ENCODE data around the gene ABO. TPM values are rescaled to one million over a fixed set of nuclear protein-coding genes. Genes with fewer than 3 reads are reported as not detected.
"Not testable (repeated sequence)": the region's sequence is repeated elsewhere in the genome, so short reads cannot be mapped to it uniquely, and the experiment has no call there.

ABO gene
- total RNA-seq, 2 donors from 2014 or later = 0.35 to 1.2 TPM

DNA sequence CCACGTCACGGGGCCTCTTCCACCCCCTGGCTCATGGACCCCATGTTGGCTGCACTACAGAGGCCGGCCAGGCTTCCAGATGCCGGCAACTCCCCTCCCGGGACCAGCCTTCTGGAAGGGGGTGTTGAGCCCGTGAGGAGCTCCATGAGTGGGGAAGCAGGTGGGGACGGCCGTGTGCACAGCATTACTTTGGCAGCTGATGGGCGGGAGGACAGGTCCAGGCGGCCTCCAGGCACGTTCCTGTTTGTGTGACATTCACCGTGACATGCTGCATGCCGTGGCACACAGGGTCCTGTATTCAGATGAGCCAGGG, 29.1 kb upstream of the ABO start:
- Histone ChIP-seq H3K27me3 (ENCODE audit: control insufficient read depth, insufficient read depth, low read length, poor library complexity, severe bottlenecking) (no peaks in the 10 kb centered on the region), H3K9me3 (ENCODE audit: control insufficient read depth, low read length) (no peaks in the 10 kb centered on the region), H3K9ac (ENCODE audit: extremely low read depth, low read length, poor library complexity, severe bottlenecking) (no peak overlapping the region), H3K4me3 (ENCODE audit: low read length) (no peak overlapping the region), H3K27ac (ENCODE audit: low read depth, low read length) (no peak overlapping the region), H3K4me1 (ENCODE audit: control insufficient read depth, insufficient read depth, low read length) (no peaks in the 10 kb centered on the region), H3K36me3 (ENCODE audit: control insufficient read depth, insufficient read depth, low read length) (no peaks in the 10 kb centered on the region)
- Mint-ChIP-seq H3K9me3 (peaks cover 3% of the 10 kb centered on the region), H3K4me3 (no peak overlapping the region), H3K27ac (no peak overlapping the region), H3K27me3 (ENCODE audit: insufficient read depth) (peaks cover 15% of the 10 kb centered on the region), H3K4me1 (no peaks in the 10 kb centered on the region), H3K36me3 (ENCODE audit: low read depth) (no peaks in the 10 kb centered on the region)
- WGBS, 2 experiments (ENCODE audit: insufficient coverage in 1 of 2, insufficient read length in 1 of 2) = 83 to 92% methylated on average over 10 to 13 of the region's 13 CpGs
- DNase-seq = no peak
- TF ChIP-seq, protein P1, sequence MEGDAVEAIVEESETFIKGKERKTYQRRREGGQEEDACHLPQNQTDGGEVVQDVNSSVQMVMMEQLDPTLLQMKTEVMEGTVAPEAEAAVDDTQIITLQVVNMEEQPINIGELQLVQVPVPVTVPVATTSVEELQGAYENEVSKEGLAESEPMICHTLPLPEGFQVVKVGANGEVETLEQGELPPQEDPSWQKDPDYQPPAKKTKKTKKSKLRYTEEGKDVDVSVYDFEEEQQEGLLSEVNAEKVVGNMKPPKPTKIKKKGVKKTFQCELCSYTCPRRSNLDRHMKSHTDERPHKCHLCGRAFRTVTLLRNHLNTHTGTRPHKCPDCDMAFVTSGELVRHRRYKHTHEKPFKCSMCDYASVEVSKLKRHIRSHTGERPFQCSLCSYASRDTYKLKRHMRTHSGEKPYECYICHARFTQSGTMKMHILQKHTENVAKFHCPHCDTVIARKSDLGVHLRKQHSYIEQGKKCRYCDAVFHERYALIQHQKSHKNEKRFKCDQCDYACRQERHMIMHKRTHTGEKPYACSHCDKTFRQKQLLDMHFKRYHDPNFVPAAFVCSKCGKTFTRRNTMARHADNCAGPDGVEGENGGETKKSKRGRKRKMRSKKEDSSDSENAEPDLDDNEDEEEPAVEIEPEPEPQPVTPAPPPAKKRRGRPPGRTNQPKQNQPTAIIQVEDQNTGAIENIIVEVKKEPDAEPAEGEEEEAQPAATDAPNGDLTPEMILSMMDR (conservative IDR thresholded peaks at IDR 0.05) = no peak

DNA sequence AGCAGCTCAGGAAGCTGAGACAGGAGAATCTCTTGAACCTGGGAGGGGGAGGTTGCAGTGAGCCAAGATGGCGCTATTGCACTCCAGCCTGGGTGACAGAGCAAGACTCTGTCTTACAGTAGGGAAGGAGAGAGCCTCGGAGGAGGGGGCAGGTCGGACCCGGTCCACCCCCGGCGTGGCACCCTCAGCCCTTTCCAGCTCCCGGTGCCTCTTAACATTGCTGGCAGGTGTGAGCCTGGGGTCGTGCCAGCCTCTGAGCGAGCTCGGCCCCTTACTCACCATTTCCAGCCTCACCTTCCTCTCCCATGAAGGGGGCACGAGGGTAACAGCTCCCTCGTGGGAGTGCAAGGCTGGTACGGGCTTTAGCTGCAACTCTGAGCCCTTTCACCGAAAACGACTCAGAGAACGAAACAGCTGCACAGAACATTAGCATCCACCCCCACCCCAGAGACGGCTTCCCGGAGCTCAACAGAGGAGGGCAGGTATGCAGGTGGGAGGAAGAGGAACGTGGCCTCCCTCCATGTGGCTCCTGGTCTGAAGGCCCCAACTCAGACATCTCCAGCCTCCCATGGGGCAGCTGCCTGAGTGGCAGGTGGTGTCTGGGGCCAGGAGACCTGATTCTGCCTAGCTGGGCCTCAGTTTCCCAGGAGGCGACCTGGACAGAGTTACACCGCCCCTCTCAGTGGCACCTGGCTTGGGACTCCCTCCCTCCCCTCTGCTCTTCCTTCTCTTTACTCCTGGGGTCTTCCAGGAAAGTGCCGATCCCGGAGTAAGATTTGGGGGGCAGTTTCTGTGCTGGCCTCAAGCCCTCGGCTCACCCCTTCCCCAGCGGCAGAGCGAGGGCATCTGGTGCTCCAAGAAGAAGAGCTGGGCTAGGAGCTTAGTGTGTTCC, 28.5 kb upstream of the ABO start:
- no peaks in the 10 kb centered on the region for H3K36me3 ChIP-seq (ENCODE audit: control insufficient read depth, insufficient read depth, low read length)
- peaks cover 14% of the 10 kb centered on the region for H3K27me3 Mint-ChIP-seq (ENCODE audit: insufficient read depth)
- no peaks in the 10 kb centered on the region for H3K27me3 ChIP-seq (ENCODE audit: control insufficient read depth, insufficient read depth, low read length, poor library complexity, severe bottlenecking)
- no peaks in the 10 kb centered on the region for H3K36me3 Mint-ChIP-seq (ENCODE audit: low read depth)
- H3K27ac ChIP-seq (ENCODE audit: low read depth, low read length) = no peak overlapping the region
- no peaks in the 10 kb centered on the region for H3K4me1 Mint-ChIP-seq
- WGBS, 2 experiments (ENCODE audit: insufficient coverage in 1 of 2, insufficient read length in 1 of 2) = 84 to 85% methylated on average over 13 to 26 of the region's 26 CpGs
- no peak overlapping the region for H3K9ac ChIP-seq (ENCODE audit: extremely low read depth, low read length, poor library complexity, severe bottlenecking)
- TF ChIP-seq, protein P1 (conservative IDR thresholded peaks at IDR 0.05) = no peak
- H3K9me3 Mint-ChIP-seq = no peaks in the 10 kb centered on the region
- H3K27ac Mint-ChIP-seq = no peak overlapping the region
- no peaks in the 10 kb centered on the region for H3K9me3 ChIP-seq (ENCODE audit: control insufficient read depth, low read length)
- H3K4me1 ChIP-seq (ENCODE audit: control insufficient read depth, insufficient read depth, low read length) = no peaks in the 10 kb centered on the region
- DNase-seq = no peak
- H3K4me3 ChIP-seq (ENCODE audit: low read length) = no peak overlapping the region
- H3K4me3 Mint-ChIP-seq = no peak overlapping the region

DNA sequence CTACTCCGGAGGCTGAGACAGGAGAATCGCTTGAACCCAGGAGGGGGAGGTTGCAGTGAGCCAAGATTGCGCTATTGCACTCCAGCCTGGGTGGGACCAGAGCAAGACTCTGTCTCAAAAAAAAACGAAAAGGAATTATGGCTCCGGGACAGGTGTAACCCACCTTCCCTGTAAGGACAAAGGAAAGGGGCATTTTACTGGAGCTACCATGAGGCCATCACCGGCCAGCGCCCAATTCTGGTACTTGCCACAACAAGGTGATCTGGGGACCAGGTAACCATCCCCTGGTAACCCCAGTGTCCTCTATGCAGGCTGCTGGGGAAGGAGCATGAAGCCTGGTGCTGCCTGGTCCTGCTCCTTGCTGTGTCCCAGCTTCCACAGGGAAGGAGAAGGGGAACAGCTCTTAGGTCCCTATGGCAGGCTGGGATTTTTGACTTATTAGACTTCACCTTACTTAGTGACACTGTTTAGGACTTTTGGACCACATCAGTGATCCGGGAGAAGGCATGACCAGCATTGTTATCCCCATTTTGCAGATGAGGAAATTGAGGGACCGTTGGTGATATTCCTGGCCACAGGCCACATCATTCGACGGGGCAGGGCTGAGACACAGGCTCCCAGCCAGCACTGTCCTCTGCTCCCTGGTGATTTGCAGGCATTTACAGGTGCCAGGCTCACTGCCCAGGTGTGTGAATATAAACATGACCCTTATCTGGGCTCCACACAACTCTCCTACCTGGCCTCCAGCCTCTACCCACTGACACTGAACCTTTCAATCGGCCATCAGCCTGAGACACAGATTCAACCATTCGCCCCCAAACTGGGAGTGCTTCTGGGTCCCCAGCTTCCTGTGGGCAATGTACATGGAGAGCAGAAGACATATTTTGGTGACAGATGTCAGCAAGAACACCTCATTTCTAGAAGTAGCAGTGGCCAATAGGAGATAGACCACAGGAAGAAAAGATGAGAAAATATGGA, 26.5 kb upstream of the ABO start:
- Mint-ChIP-seq H3K27me3 (ENCODE audit: insufficient read depth) (peaks cover 10% of the 10 kb centered on the region), H3K27ac (no peak overlapping the region), H3K4me3 (no peak overlapping the region), H3K36me3 (ENCODE audit: low read depth) (no peaks in the 10 kb centered on the region), H3K9me3 (peaks cover 4% of the 10 kb centered on the region), H3K4me1 (no peaks in the 10 kb centered on the region)
- no peak overlapping the region for H3K9ac ChIP-seq (ENCODE audit: extremely low read depth, low read length, poor library complexity, severe bottlenecking)
- H3K9me3 ChIP-seq (ENCODE audit: control insufficient read depth, low read length) = no peaks in the 10 kb centered on the region
- H3K27ac ChIP-seq (ENCODE audit: low read depth, low read length) = no peak overlapping the region
- no peaks in the 10 kb centered on the region for H3K27me3 ChIP-seq (ENCODE audit: control insufficient read depth, insufficient read depth, low read length, poor library complexity, severe bottlenecking)
- no peaks in the 10 kb centered on the region for H3K4me1 ChIP-seq (ENCODE audit: control insufficient read depth, insufficient read depth, low read length)
- H3K36me3 ChIP-seq (ENCODE audit: control insufficient read depth, insufficient read depth, low read length) = no peaks in the 10 kb centered on the region
- WGBS, 2 experiments (ENCODE audit: insufficient coverage in 1 of 2, insufficient read length in 1 of 2) = 92 to 94% methylated on average over 12 to 13 of the region's 13 CpGs
- DNase-seq = no peak
- no peak overlapping the region for H3K4me3 ChIP-seq (ENCODE audit: low read length)
- TF ChIP-seq, protein P1 (conservative IDR thresholded peaks at IDR 0.05) = no peak

DNA sequence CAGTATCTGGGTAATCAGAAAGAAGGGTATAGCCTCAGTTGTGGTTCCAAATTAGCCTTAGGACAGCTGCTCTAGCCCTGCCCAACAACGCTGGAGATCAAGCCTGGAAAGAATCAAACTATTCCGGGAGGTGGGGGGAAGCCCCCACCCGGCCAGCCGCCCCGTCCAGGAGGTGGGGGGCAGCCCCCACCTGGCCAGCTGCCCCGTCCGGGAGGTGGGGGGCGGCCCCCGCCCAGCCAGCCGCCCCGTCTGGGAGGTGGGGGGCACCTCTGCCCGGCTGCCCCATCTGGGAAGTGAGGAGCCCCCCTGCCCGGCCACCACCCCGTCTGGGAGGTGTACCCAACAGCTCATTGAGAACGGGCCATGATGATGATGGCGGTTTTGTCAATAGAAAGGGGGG, 25.0 kb upstream of the ABO start:
- WGBS, 2 experiments (ENCODE audit: insufficient coverage in 1 of 2, insufficient read length in 1 of 2) = 80 to 100% methylated on average over 1 to 15 of the region's 16 CpGs
- not testable (repeated sequence) for H3K4me3 Mint-ChIP-seq; H3K9ac ChIP-seq (ENCODE audit: extremely low read depth, low read length, poor library complexity, severe bottlenecking); H3K27ac ChIP-seq (ENCODE audit: low read depth, low read length); H3K36me3 ChIP-seq (ENCODE audit: control insufficient read depth, insufficient read depth, low read length); H3K27me3 Mint-ChIP-seq (ENCODE audit: insufficient read depth); H3K9me3 ChIP-seq (ENCODE audit: control insufficient read depth, low read length); H3K4me1 Mint-ChIP-seq; H3K4me1 ChIP-seq (ENCODE audit: control insufficient read depth, insufficient read depth, low read length); DNase-seq; H3K4me3 ChIP-seq (ENCODE audit: low read length); H3K9me3 Mint-ChIP-seq; H3K27ac Mint-ChIP-seq; H3K27me3 ChIP-seq (ENCODE audit: control insufficient read depth, insufficient read depth, low read length, poor library complexity, severe bottlenecking); H3K36me3 Mint-ChIP-seq (ENCODE audit: low read depth)
